ENCODE results near the gene CCDC91. TPM values are rescaled to one million over a fixed set of nuclear protein-coding genes. Genes with fewer than 3 reads are reported as not detected.

The CCDC91 gene
- total and polyA plus RNA-seq, 2 of the 4 experiments (the other 2 are of a cell fraction): 8.6 to 14.7 TPM

GRCh38 chr12:28227251-28227650 is 37.0 kb downstream of the CCDC91 start:
- Histone ChIP-seq H4K8ac (ENCODE audit: low read depth in 2 of 2, low read length in 2 of 2) (no peak overlapping the region), H3K9me3 (ENCODE audit: control insufficient read depth, insufficient read depth, low read length) (no peaks in the 10 kb centered on the region), H4K5ac (ENCODE audit: low read depth, low read length) (no peak overlapping the region), H2BK20ac (ENCODE audit: low read depth, low read length) (no peak overlapping the region), H4K91ac (ENCODE audit: insufficient read depth, low read depth, low read length) (no peak overlapping the region), H2AK5ac (ENCODE audit: low read depth, low read length) (no peak overlapping the region), H2BK120ac (ENCODE audit: low read depth, low read length) (no peak overlapping the region), H3K36me3 (ENCODE audit: control insufficient read depth, insufficient read depth, low read length) (0 out of 2 replicates have a peak, but pooled peaks cover 1% of the 10 kb centered on the region), H3K4ac (ENCODE audit: low read depth, low read length) (no peak overlapping the region), H3K9me1 (ENCODE audit: insufficient read depth, low read length) (no peaks in the 10 kb centered on the region), H3K4me2 (ENCODE audit: low read depth, low read length) (no peak overlapping the region), H4K20me1 (ENCODE audit: insufficient read depth, low read length) (no peaks in the 10 kb centered on the region), H2BK5ac (ENCODE audit: low read depth, low read length, poor library complexity, severe bottlenecking) (no peak overlapping the region), H3K18ac (ENCODE audit: low read depth, low read length) (no peak overlapping the region), H3K23ac (ENCODE audit: low read depth, low read length) (no peak overlapping the region), H3K27ac (ENCODE audit: insufficient read depth, low read length) (no peak overlapping the region), H3K27me3 (ENCODE audit: control insufficient read depth, insufficient read depth, low read length) (no peaks in the 10 kb centered on the region), H3K4me1 (ENCODE audit: control insufficient read depth, insufficient read depth, low read length) (no peaks in the 10 kb centered on the region), H3K56ac (ENCODE audit: extremely low read depth, insufficient read depth, low read length) (no peak overlapping the region), H3K14ac (replicated peaks; ENCODE audit: low read depth, low read length) (no peak overlapping the region), H2AFZ (replicated peaks; ENCODE audit: low read length, poor library complexity) (no peak overlapping the region), H2AK9ac (replicated peaks; ENCODE audit: low read depth, low read length, poor library complexity) (no peak overlapping the region), H3K79me1 (ENCODE audit: low read depth in 1 of 2, low read length in 2 of 2) (peaks cover 0 to 14% of the 10 kb centered on the region in 2 experiments; a peak in 2 of 4 replicates), H3K9ac (ENCODE audit: low read depth, low read length) (no peak overlapping the region), H3K4me3 (ENCODE audit: insufficient read depth, low read depth, low read length) (no peak overlapping the region), H2BK15ac (ENCODE audit: low read depth, low read length) (no peak overlapping the region)
- 80% methylated on average over 1 of the region's 3 CpGs; no CpG with 5 or more reads in 1 of the 2 experiments for WGBS, 2 experiments (ENCODE audit: extremely low coverage in 2 of 2, insufficient read length in 1 of 2)
- ChIA-PET POLR2A (ENCODE audit: unreplicated experiment) (no interaction called here), CTCF (no interaction called here)
- no peak for TF ChIP-seq ELK1 (IDR thresholded peaks at IDR 0.05; ENCODE audit: borderline replicate concordance, low read depth, low read length)
- BruUV-seq (replicated peaks): no TSS peak
- no peak for DNase-seq
- no peak for ATAC-seq (ENCODE audit: low read depth)
- intact Hi-C loops (cut with micrococcal nuclease): no loop called here
- dilution Hi-C loops (cut with HindIII; ENCODE audit: low sequenced_read_pairs, unreplicated experiment): no loop called here
- in situ Hi-C loops (cut with MboI; ENCODE audit: low sequenced_read_pairs): no loop called here

Data from IMR-90 (cell line).